GM21447 (cell line): ENCODE results near the gene FGR.

Source experiments
- ATAC-seq: cut with Tn5 transposase; IDR thresholded peaks from one replicate; pipeline ENCODE4 v1.9.1; 2021; ENCODE audit not compliant: unreplicated experiment

Gene FGR

GRCh38 chr1:27601771-27602461, 33.1 kb downstream of the FGR start:
- ATAC-seq = no peak

GRCh38 chr1:27601321-27601770, 33.6 kb downstream of the FGR start:
- ATAC-seq = no peak

GRCh38 chr1:27600498-27601175, 34.3 kb downstream of the FGR start:
- no peak for ATAC-seq

- ATAC-seq = no peak
These were observed 35.1 kb downstream of the FGR start for GRCh38 chr1:27599605-27600497.

GRCh38 chr1:27598902-27599528, 36.0 kb downstream of the FGR start:
- no peak for ATAC-seq

GRCh38 chr1:27598295-27598687, 36.7 kb downstream of the FGR start:
- ATAC-seq = no peak

GRCh38 chr1:27597516-27598294, 37.3 kb downstream of the FGR start:
- no peak for ATAC-seq

- no peak for ATAC-seq
These were observed 38.0 kb downstream of the FGR start for GRCh38 chr1:27596986-27597385.

GRCh38 chr1:27596261-27596660, 38.7 kb downstream of the FGR start:
- no peak for ATAC-seq

GRCh38 chr1:27595597-27595996, 39.4 kb downstream of the FGR start:
- ATAC-seq = no peak

- ATAC-seq = no peak
These were observed 40.1 kb downstream of the FGR start for GRCh38 chr1:27594564-27595510.

- ATAC-seq = no peak
These were observed 41.1 kb downstream of the FGR start for GRCh38 chr1:27593678-27594563.

GRCh38 chr1:27592931-27593677, 41.9 kb downstream of the FGR start:
- ATAC-seq = no peak

GRCh38 chr1:27592232-27592930, 42.6 kb downstream of the FGR start:
- ATAC-seq = no peak

- no peak for ATAC-seq
These were observed 43.4 kb downstream of the FGR start for GRCh38 chr1:27591622-27592021.

GRCh38 chr1:27590917-27591508, 44.0 kb downstream of the FGR start:
- ATAC-seq = no peak
